ENCODE data around the gene RYR3.

Gene RYR3

GRCh38 chr15:33322091-33322490, 11.3 kb downstream of the RYR3 start:
- no peak for DNase-seq

- DNase-seq = no peak
Measured at GRCh38 chr15:33324609-33325008, 13.8 kb downstream of the RYR3 start.

GRCh38 chr15:33326908-33327307, 16.1 kb downstream of the RYR3 start:
- DNase-seq = no peak

- DNase-seq = no peak
Measured at GRCh38 chr15:33328106-33328505, 17.3 kb downstream of the RYR3 start.

GRCh38 chr15:33329457-33329856, 18.7 kb downstream of the RYR3 start:
- DNase-seq = no peak

GRCh38 chr15:33330931-33331330, 20.2 kb downstream of the RYR3 start:
- no peak for DNase-seq

- no peak for DNase-seq
Measured at GRCh38 chr15:33341953-33342352, 31.2 kb downstream of the RYR3 start.

- DNase-seq = no peak
Measured at GRCh38 chr15:33343275-33343674, 32.5 kb downstream of the RYR3 start.

GRCh38 chr15:33344111-33344510, 33.3 kb downstream of the RYR3 start:
- no peak for DNase-seq

GRCh38 chr15:33344530-33344929, 33.8 kb downstream of the RYR3 start:
- no peak for DNase-seq

GRCh38 chr15:33354411-33354810, 43.6 kb downstream of the RYR3 start:
- no peak for DNase-seq

GRCh38 chr15:33357845-33358244, 47.1 kb downstream of the RYR3 start:
- no peak for DNase-seq

- no peak for DNase-seq
Measured at GRCh38 chr15:33358306-33358705, 47.5 kb downstream of the RYR3 start.

GRCh38 chr15:33360886-33361285, 50.1 kb downstream of the RYR3 start:
- no peak for DNase-seq

GRCh38 chr15:33369941-33370622, 59.3 kb downstream of the RYR3 start:
- no peak for DNase-seq

- no peak for DNase-seq
Measured at GRCh38 chr15:33370623-33371020, 59.9 kb downstream of the RYR3 start.

GRCh38 chr15:33371159-33371558, 60.4 kb downstream of the RYR3 start:
- no peak for DNase-seq

- no peak for DNase-seq
Measured at GRCh38 chr15:33374226-33374914, 63.6 kb downstream of the RYR3 start.

- DNase-seq = no peak
Measured at GRCh38 chr15:33375236-33375635, 64.5 kb downstream of the RYR3 start.

- DNase-seq = no peak
Measured at GRCh38 chr15:33377204-33377603, 66.4 kb downstream of the RYR3 start.

GRCh38 chr15:33378866-33379480, 68.2 kb downstream of the RYR3 start:
- no peak for DNase-seq

- DNase-seq = no peak
Measured at GRCh38 chr15:33380406-33380805, 69.6 kb downstream of the RYR3 start.

- no peak for DNase-seq
Measured at GRCh38 chr15:33382491-33382890, 71.7 kb downstream of the RYR3 start.

GRCh38 chr15:33384307-33384706, 73.5 kb downstream of the RYR3 start:
- DNase-seq = no peak
